Activated CD8-positive, alpha-beta memory T cell treated with anti-CD3 and anti-CD28 coated beads for 48 hours (primary cell): ENCODE data around the gene SRSF1.
A peak's percentile ranks its signal among the peaks of the same experiment; 100 is the strongest.
"Not testable (repeated sequence)": the region's sequence is repeated elsewhere in the genome, so short reads cannot be mapped to it uniquely, and the experiment has no call there.

Experiments used
- DNase-seq, 3 experiments: peaks; one replicate each; pipeline ENCODE4 v3.0.0-alpha.2; 2020; ENCODE audit warnings: low read depth in 2 of 3, low spot score in 2 of 3

SRSF1 gene

GRCh38 chr17:57993471-57994365 is 13.3 kb downstream of the SRSF1 start:
- no peak for DNase-seq

- DNase-seq: no peak
These were observed 15.5 kb downstream of the SRSF1 start for GRCh38 chr17:57991537-57991936.

- DNase-seq: no peak
These were observed 17.0 kb downstream of the SRSF1 start for GRCh38 chr17:57990037-57990436.

- peak in 2 of 3 experiments; percentile 40 to 56 for DNase-seq
These were observed 18.5 kb downstream of the SRSF1 start for GRCh38 chr17:57988301-57989250.

GRCh38 chr17:57987581-57988300 is 19.3 kb downstream of the SRSF1 start, which contains the start of gene VEZF1:
Gene VEZF1 (minus strand): TSS chr17:57988254. CDS start chr17:57988111, 143 bp downstream.
- DNase-seq: peak in 2 of 3 experiments; percentile 57 to 80

GRCh38 chr17:57986841-57987580 is 20.0 kb downstream of the SRSF1 start:
- DNase-seq: peak in 1 of 3 experiments; percentile 46

GRCh38 chr17:57985675-57985974 is 21.4 kb downstream of the SRSF1 start:
- DNase-seq: no peak

GRCh38 chr17:57984936-57985674 is 21.9 kb downstream of the SRSF1 start:
- DNase-seq: no peak

GRCh38 chr17:57984261-57984890 is 22.7 kb downstream of the SRSF1 start:
- DNase-seq: no peak

GRCh38 chr17:57983446-57983845 is 23.6 kb downstream of the SRSF1 start:
- no peak for DNase-seq

- DNase-seq: no peak
These were observed 24.4 kb downstream of the SRSF1 start for GRCh38 chr17:57982452-57983170.

- no peak for DNase-seq
These were observed 26.5 kb downstream of the SRSF1 start for GRCh38 chr17:57980522-57980921.

- no peak for DNase-seq
These were observed 28.0 kb downstream of the SRSF1 start for GRCh38 chr17:57979076-57979475.

- DNase-seq: no peak
These were observed 30.5 kb downstream of the SRSF1 start for GRCh38 chr17:57976594-57976993.

- no peak for DNase-seq
These were observed 32.0 kb downstream of the SRSF1 start for GRCh38 chr17:57975044-57975443.

- DNase-seq: not testable (repeated sequence)
These were observed 32.8 kb downstream of the SRSF1 start for GRCh38 chr17:57974053-57974824.

GRCh38 chr17:57972151-57972550 is 34.9 kb downstream of the SRSF1 start:
- DNase-seq: no peak

- DNase-seq: no peak
These were observed 35.5 kb downstream of the SRSF1 start for GRCh38 chr17:57971572-57971971.
